Measurements from ENCODE around the gene TICAM1. TPM values are rescaled to one million over a fixed set of nuclear protein-coding genes. Genes with fewer than 3 reads are reported as not detected.
"Not testable (repeated sequence)": the region's sequence is repeated elsewhere in the genome, so short reads cannot be mapped to it uniquely, and the experiment has no call there.

TICAM1 gene
- total and polyA plus RNA-seq, 11 donors = 3.7 to 13.6 (median 7.0) TPM

DNA sequence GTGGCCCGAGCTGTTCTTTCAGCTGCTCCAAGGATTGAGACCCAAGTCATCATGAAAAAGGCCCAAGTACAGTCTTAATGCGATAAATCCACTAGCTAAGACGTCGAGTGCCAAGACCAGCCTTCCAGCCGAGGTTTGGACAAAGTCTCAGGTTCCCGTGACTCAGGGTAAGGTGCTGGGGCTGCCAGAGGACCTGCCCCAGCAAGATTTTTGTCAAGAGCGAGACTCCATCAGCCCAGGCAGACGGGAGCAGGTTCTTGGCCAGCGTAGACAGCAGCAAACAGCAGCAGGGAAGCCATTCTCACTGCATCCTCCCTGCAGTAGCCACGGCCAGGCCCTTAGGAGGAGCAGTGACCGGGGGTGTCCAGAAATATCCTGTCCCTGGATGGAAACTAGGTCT, 36.5 kb downstream of the TICAM1 start:
- TF ChIP-seq, protein P1, sequence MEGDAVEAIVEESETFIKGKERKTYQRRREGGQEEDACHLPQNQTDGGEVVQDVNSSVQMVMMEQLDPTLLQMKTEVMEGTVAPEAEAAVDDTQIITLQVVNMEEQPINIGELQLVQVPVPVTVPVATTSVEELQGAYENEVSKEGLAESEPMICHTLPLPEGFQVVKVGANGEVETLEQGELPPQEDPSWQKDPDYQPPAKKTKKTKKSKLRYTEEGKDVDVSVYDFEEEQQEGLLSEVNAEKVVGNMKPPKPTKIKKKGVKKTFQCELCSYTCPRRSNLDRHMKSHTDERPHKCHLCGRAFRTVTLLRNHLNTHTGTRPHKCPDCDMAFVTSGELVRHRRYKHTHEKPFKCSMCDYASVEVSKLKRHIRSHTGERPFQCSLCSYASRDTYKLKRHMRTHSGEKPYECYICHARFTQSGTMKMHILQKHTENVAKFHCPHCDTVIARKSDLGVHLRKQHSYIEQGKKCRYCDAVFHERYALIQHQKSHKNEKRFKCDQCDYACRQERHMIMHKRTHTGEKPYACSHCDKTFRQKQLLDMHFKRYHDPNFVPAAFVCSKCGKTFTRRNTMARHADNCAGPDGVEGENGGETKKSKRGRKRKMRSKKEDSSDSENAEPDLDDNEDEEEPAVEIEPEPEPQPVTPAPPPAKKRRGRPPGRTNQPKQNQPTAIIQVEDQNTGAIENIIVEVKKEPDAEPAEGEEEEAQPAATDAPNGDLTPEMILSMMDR (IDR thresholded peaks at IDR 0.05) = no peak
- TF ChIP-seq POLR2A (IDR thresholded peaks at IDR 0.05) = no peak
- intact Hi-C loops (cut with DNase I) = loop anchor here in 1 of 10 donors (5.0 kb wide), 1 partner anchor 73 kb away; the partner anchor contains the start of gene DPP9
- 41 to 65% (median 61%) methylated on average over 11 of the region's 11 CpGs for WGBS, 4 donors
- no peak for ATAC-seq
- peaks cover 0 to 53% (median 37%) of the 10 kb centered on the region in 12 donors for H3K4me1 ChIP-seq
- H3K27ac ChIP-seq = peak overlapping the region in 10 of 12 donors; percentile 13 to 68 (median 49)
- peak overlapping the region in 6 of 12 donors; percentile 0 to 26 (median 10) for H3K4me3 ChIP-seq
- H3K9me3 ChIP-seq = no peaks in the 10 kb centered on the region
- peaks cover 0 to 60% (median 42%) of the 10 kb centered on the region in 9 donors for H3K36me3 ChIP-seq
- H3K27me3 ChIP-seq = no peaks in the 10 kb centered on the region
- no peak for DNase-seq

DNA sequence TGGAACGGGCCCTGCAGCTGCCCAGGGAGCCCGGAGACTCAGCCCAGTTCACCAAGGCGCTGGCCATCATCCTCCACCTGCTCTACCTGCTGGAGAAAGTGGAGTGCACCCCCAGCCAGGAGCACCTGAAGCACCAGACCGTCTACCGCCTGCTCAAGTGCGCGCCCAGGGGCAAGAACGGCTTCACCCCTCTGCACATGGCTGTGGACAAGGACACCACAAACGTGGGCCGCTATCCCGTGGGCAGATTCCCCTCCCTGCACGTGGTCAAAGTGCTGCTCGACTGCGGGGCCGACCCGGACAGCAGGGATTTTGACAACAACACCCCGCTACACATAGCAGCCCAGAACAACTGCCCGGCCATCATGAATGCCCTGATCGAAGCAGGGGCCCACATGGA, 38.2 kb downstream of the TICAM1 start:
- Histone ChIP-seq H3K4me3 (peak overlapping the region in 5 of 12 donors; percentile 75 to 95 (median 86)), H3K4me1 (peaks cover 0 to 53% (median 37%) of the 10 kb centered on the region in 12 donors), H3K36me3 (peaks cover 0 to 50% (median 40%) of the 10 kb centered on the region in 9 donors)
- 77 to 83% (median 81%) methylated on average over 14 to 19 of the region's 19 CpGs for WGBS, 4 donors
- not testable (repeated sequence) for H3K27me3 ChIP-seq, H3K27ac ChIP-seq, H3K9me3 ChIP-seq, DNase-seq, ATAC-seq
- intact Hi-C loops (cut with DNase I) = loop anchor here in 1 of 10 donors (5.0 kb wide), 1 partner anchor 71 kb away; the partner anchor contains the start of gene DPP9

GRCh38 chr19:4792866-4793195, 38.7 kb downstream of the TICAM1 start:
- DNase-seq = peak in 2 of 5 donors; percentile 25 to 33
- peaks cover 0 to 53% (median 37%) of the 10 kb centered on the region in 12 donors for H3K4me1 ChIP-seq
- ATAC-seq, H3K27me3 ChIP-seq, H3K9me3 ChIP-seq: not testable (repeated sequence)
- H3K4me3 ChIP-seq = peak overlapping the region in 9 of 12 donors; percentile 75 to 98 (median 95)
- H3K27ac ChIP-seq = peak overlapping the region in 4 of 12 donors; percentile 90 to 97 (median 94)
- H3K36me3 ChIP-seq = peaks cover 0 to 48% (median 40%) of the 10 kb centered on the region in 9 donors
- WGBS, 4 donors = 85 to 96% (median 86%) methylated on average over 4 to 24 of the region's 24 CpGs
- intact Hi-C loops (cut with DNase I) = loop anchor here in 1 of 10 donors (5.0 kb wide), 1 partner anchor 71 kb away; the partner anchor contains the start of gene DPP9

DNA sequence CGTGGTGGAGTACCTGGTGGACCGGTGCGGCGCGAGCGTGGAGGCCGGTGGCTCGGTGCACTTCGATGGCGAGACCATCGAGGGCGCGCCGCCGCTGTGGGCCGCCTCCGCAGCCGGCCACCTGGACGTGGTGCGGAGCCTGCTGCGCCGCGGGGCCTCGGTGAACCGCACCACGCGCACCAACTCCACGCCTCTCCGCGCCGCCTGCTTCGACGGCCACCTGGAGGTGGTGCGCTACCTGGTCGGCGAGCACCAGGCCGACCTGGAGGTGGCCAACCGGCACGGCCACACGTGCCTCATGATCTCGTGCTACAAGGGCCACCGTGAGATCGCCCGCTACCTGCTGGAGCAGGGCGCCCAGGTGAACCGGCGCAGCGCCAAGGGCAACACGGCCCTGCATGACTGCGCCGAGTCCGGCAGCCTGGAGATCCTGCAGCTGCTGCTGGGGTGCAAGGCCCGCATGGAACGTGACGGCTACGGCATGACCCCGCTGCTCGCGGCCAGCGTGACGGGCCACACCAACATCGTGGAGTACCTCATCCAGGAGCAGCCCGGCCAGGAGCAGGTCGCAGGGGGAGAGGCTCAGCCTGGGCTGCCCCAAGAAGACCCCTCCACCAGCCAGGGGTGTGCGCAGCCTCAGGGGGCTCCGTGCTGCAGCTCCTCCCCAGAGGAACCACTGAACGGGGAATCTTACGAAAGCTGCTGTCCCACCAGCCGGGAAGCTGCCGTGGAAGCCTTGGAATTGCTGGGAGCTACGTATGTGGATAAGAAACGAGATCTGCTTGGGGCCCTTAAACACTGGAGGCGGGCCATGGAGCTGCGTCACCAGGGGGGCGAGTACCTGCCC, 39.3 kb downstream of the TICAM1 start:
- H3K27me3 ChIP-seq, H3K9me3 ChIP-seq, ATAC-seq: not testable (repeated sequence)
- H3K27ac ChIP-seq = peak overlapping the region; percentile 90 to 98 (median 95)
- H3K36me3 ChIP-seq = peaks cover 0 to 45% (median 40%) of the 10 kb centered on the region in 9 donors
- WGBS, 4 donors = 0 to 14% (median 8%) methylated on average over 8 to 75 of the region's 75 CpGs
- peaks cover 0 to 53% (median 37%) of the 10 kb centered on the region in 12 donors for H3K4me1 ChIP-seq
- peak overlapping the region; percentile 74 to 98 (median 94) for H3K4me3 ChIP-seq
- DNase-seq = peak in 1 of 5 donors; percentile 40
- intact Hi-C loops (cut with DNase I) = loop anchor here in 1 of 10 donors (5.0 kb wide), 1 partner anchor 70 kb away; the partner anchor contains the start of gene DPP9

- intact Hi-C loops (cut with DNase I) = loop anchor here in 9 of 10 donors (1.0 to 5.0 kb wide), 6 partner anchors 11 to 69 kb away; partner anchors contain the start of gene DPP9 (in 1 of the 9)
- peak; percentile 99 for ATAC-seq
- H3K4me1 ChIP-seq = peaks cover 0 to 49% (median 35%) of the 10 kb centered on the region in 12 donors
These were observed 40.1 kb downstream of the TICAM1 start, which contains the start of gene FEM1A for GRCh38 chr19:4791183-4792018. Gene FEM1A, plus strand, starts transcription at chr19:4791734. Its CDS starts 121 bp downstream, at chr19:4791855.

GRCh38 chr19:4786412-4787016, 45.0 kb downstream of the TICAM1 start:
- H3K27ac ChIP-seq, ATAC-seq, DNase-seq, H3K27me3 ChIP-seq, H3K9me3 ChIP-seq, H3K36me3 ChIP-seq, H3K4me3 ChIP-seq: not testable (repeated sequence)
- intact Hi-C loops (cut with DNase I) = loop anchor here in 2 of 10 donors (5.0 kb wide), 1 partner anchor 54 kb away; no protein-coding TSS in a partner anchor
- peaks cover 0 to 10% (median 0%) of the 10 kb centered on the region in 12 donors for H3K4me1 ChIP-seq
- WGBS, 4 donors = 75 to 83% (median 81%) methylated on average over 5 to 6 of the region's 6 CpGs

More at GRCh38 chr19:4791183-4792018, 40.1 kb downstream of the TICAM1 start, which contains the start of gene FEM1A:
- no peaks in the 10 kb centered on the region for H3K9me3 ChIP-seq
- H3K27me3 ChIP-seq = no peaks in the 10 kb centered on the region
- peak within 1 kb of the TSS; percentile 74 to 98 (median 94) for H3K4me3 ChIP-seq
- peak within 1 kb of the TSS; percentile 90 to 98 (median 95) for H3K27ac ChIP-seq
- WGBS, 4 donors = 0 to 1% (median 0%) methylated on average over 46 to 80 of the region's 80 CpGs
- peak; percentile 99 to 100 (median 100) for DNase-seq
- peak; percentile 7 to 71 for TF ChIP-seq POLR2A (IDR thresholded peaks at IDR 0.05)
- TF ChIP-seq, protein P1 (IDR thresholded peaks at IDR 0.05) = peak; percentile 95 to 100 (median 98)
- H3K36me3 ChIP-seq = peaks cover 0 to 39% (median 35%) of the 10 kb centered on the region in 9 donors

Data from heart left ventricle (tissue), 16 donors.